GM19099 (cell line): Measurements from ENCODE around the gene HIPK3.

Experiments
- POLR2A ChIP-seq: IDR thresholded peaks from 3 replicates; pipeline ENCODE4 v1.6.1; 2011; ENCODE audit warnings: low read depth; ENCODE audit not compliant: insufficient read length; ENCODE audit errors: extremely low read depth

HIPK3 gene

GRCh38 chr11:33387996-33388395 is 130.8 kb downstream of the HIPK3 start:
- no peak for TF ChIP-seq POLR2A

GRCh38 chr11:33388793-33389525 is 131.8 kb downstream of the HIPK3 start:
- no peak for TF ChIP-seq POLR2A

- TF ChIP-seq POLR2A: no peak
Observed at GRCh38 chr11:33389635-33390034, 132.5 kb downstream of the HIPK3 start.

- TF ChIP-seq POLR2A: no peak
Observed at GRCh38 chr11:33390944-33391892, 134.0 kb downstream of the HIPK3 start.

- TF ChIP-seq POLR2A: no peak
Observed at GRCh38 chr11:33391893-33392251, 134.7 kb downstream of the HIPK3 start.

GRCh38 chr11:33394431-33395109 is 137.4 kb downstream of the HIPK3 start:
- no peak for TF ChIP-seq POLR2A

GRCh38 chr11:33396361-33396760 is 139.2 kb downstream of the HIPK3 start:
- TF ChIP-seq POLR2A: no peak

- TF ChIP-seq POLR2A: no peak
Observed at GRCh38 chr11:33399421-33399820, 142.2 kb downstream of the HIPK3 start.

- no peak for TF ChIP-seq POLR2A
Observed at GRCh38 chr11:33402066-33402465, 144.9 kb downstream of the HIPK3 start.

- no peak for TF ChIP-seq POLR2A
Observed at GRCh38 chr11:33403344-33403743, 146.2 kb downstream of the HIPK3 start.

- no peak for TF ChIP-seq POLR2A
Observed at GRCh38 chr11:33405834-33406602, 148.8 kb downstream of the HIPK3 start.
